Endothelial cell of umbilical vein (primary cell): ENCODE results near the gene LRRC47.

Source experiments
- CTCF ChIP-seq, 2 donors: IDR thresholded peaks; 1 replicate in 1 of 2; 2 replicates in 1 of 2; pipeline ENCODE4 v1.5.1; 2011; ENCODE audit warnings: low read length in 2 of 2, mild to moderate bottlenecking in 2 of 2, moderate library complexity in 2 of 2, control low read depth in 1 of 2, inconsistent platforms in 1 of 2, low read depth in 1 of 2; ENCODE audit not compliant: insufficient read depth in 1 of 2; ENCODE audit errors: extremely low read depth in 1 of 2
- FOS ChIP-seq: IDR thresholded peaks from 2 replicates; pipeline ENCODE4 v1.6.1; 2011; ENCODE audit warnings: mild to moderate bottlenecking, low read length, moderate library complexity, borderline replicate concordance; ENCODE audit not compliant: insufficient read depth

DNA sequence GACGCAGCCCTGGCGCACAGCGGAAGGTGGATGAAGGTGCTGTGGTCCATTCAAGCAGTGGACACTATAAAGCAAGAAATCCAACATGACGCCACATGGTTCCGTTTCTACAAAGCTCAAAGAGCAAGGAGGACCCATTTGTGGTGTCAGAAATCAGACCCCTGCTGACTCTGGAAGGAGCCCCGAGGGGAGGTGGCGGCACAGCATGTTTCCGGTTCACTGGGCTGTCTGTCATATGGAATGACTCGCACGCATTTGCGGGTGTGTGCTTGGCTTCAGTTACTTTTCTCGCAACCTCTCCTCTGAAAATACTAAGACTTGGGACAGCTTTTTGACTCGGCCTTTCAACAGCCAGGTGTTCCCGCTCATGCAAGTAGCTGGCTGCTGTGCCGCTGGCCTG, 29.1 kb upstream of the LRRC47 start:
- no peak for TF ChIP-seq CTCF (IDR thresholded peaks at IDR 0.05; ENCODE audit: extremely low read depth in 1 of 2, insufficient read depth in 1 of 2, low read depth in 1 of 2, low read length in 2 of 2)
- TF ChIP-seq FOS = no peak
